DND-41 (cell line): ENCODE measurements around the gene MSMB.
"Not testable (repeated sequence)": the region's sequence is repeated elsewhere in the genome, so short reads cannot be mapped to it uniquely, and the experiment has no call there.

ENCODE experiments used
- ATAC-seq: fragments of 200-7000 bp; cut with Tn5 transposase; 3 replicates; pipeline ENCODE4 v1.9.1; 2021; ENCODE audit warnings: low read depth; ENCODE audit not compliant: insufficient read depth
- DNase-seq: peaks from one replicate; pipeline ENCODE4 v3.0.0-alpha.2; 2020
- H2AFZ ChIP-seq: 2 replicates; pipeline ENCODE4 v1.6.0; 2012; ENCODE audit warnings: low read depth, low read length
- H3K27ac ChIP-seq: 2 replicates; pipeline ENCODE4 v1.5.1; 2012; ENCODE audit warnings: low read length, inconsistent platforms
- H3K27me3 ChIP-seq: fragments of 200-600 bp; sonication (generic); 2 replicates; pipeline ENCODE4 v1.6.0; 2012; ENCODE audit warnings: low read length, mild to moderate bottlenecking, inconsistent platforms; ENCODE audit not compliant: insufficient read depth, poor library complexity
- H3K36me3 ChIP-seq: 2 replicates; pipeline ENCODE4 v1.5.1; 2012; ENCODE audit warnings: low read length, inconsistent platforms; ENCODE audit not compliant: insufficient read depth
- H3K4me1 ChIP-seq: 2 replicates; pipeline ENCODE4 v1.5.1; 2012; ENCODE audit warnings: mild to moderate bottlenecking, low read length; ENCODE audit not compliant: insufficient read depth
- H3K4me2 ChIP-seq: 2 replicates; pipeline ENCODE4 v1.6.0; 2012; ENCODE audit warnings: mild to moderate bottlenecking, moderate library complexity, low read length, inconsistent platforms; ENCODE audit not compliant: insufficient read depth
- H3K4me3 ChIP-seq, 2 experiments: fragments of 200-600 bp in 1 of 2; shearing (Covaris generic) in 1 of 2; 2 replicates each; pipeline ENCODE4 v1.5.1; 2012 to 2016; ENCODE audit warnings: inconsistent platforms in 2 of 2, low read length in 2 of 2, mild to moderate bottlenecking in 2 of 2, low read depth in 1 of 2, moderate library complexity in 1 of 2
- H3K79me2 ChIP-seq: 2 replicates; pipeline ENCODE4 v1.6.0; 2012; ENCODE audit warnings: low read length, inconsistent platforms; ENCODE audit not compliant: insufficient read depth
- H3K9ac ChIP-seq: 2 replicates; pipeline ENCODE4 v1.6.0; 2012; ENCODE audit warnings: low read depth, mild to moderate bottlenecking, inconsistent platforms, low read length, moderate library complexity
- H3K9me3 ChIP-seq: 2 replicates; pipeline ENCODE4 v1.5.1; 2012; ENCODE audit warnings: low read length, moderate library complexity, mild to moderate bottlenecking, inconsistent platforms; ENCODE audit not compliant: insufficient read depth, severe bottlenecking
- H4K20me1 ChIP-seq: 2 replicates; pipeline ENCODE4 v1.6.0; 2012; ENCODE audit warnings: low read length; ENCODE audit not compliant: insufficient read depth
- EZH2 ChIP-seq: IDR thresholded peaks from 3 replicates; pipeline ENCODE4 v1.6.1; 2012; ENCODE audit warnings: borderline replicate concordance, low read depth, mild to moderate bottlenecking, moderate library complexity, low read length, inconsistent platforms; ENCODE audit not compliant: severe bottlenecking
- TF ChIP-seq, protein P1 (sequence below): IDR thresholded peaks from 2 replicates; pipeline ENCODE4 v1.5.1; 2012; ENCODE audit warnings: borderline replicate concordance, low read length, moderate library complexity, mild to moderate bottlenecking; ENCODE audit not compliant: poor library complexity, severe bottlenecking; ENCODE audit errors: extremely low read depth

Gene MSMB

DNA sequence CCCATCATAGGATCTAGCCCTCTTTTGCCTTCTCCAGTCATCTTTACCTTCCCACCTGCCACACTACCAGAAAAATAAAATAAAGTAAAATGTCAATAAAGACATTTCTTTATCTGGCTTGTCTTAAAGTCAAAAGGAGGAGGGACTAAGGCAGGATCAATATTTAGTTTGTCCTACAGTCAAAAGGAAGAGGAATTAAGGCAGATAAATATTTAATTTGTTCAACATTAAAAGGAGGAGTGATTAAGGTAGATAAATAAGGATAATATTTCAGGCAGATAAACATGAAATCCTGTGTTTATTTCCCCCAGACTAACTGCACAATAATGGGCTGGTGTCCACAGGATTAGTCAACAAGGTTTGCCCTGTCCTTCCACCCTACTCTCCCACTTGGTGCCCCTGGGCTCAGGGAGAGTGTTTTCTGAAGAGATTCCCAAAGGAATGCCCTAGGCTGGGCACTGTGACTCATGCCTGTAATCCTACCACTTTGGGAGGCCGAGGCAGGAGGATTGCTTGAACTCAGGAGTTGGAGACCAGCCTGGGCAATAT is 18.3 kb upstream of the MSMB start:
- Histone ChIP-seq H3K4me3 (no peak overlapping the region), H3K9me3 (no peaks in the 10 kb centered on the region), H2AFZ (no peak overlapping the region), H3K27ac (no peak overlapping the region), H4K20me1 (no peaks in the 10 kb centered on the region), H3K27me3 (no peaks in the 10 kb centered on the region), H3K4me2 (no peak overlapping the region), H3K79me2 (no peaks in the 10 kb centered on the region), H3K4me1 (no peaks in the 10 kb centered on the region), H3K36me3 (no peaks in the 10 kb centered on the region), H3K9ac (no peak overlapping the region)
- no peak for DNase-seq
- TF ChIP-seq, protein P1, sequence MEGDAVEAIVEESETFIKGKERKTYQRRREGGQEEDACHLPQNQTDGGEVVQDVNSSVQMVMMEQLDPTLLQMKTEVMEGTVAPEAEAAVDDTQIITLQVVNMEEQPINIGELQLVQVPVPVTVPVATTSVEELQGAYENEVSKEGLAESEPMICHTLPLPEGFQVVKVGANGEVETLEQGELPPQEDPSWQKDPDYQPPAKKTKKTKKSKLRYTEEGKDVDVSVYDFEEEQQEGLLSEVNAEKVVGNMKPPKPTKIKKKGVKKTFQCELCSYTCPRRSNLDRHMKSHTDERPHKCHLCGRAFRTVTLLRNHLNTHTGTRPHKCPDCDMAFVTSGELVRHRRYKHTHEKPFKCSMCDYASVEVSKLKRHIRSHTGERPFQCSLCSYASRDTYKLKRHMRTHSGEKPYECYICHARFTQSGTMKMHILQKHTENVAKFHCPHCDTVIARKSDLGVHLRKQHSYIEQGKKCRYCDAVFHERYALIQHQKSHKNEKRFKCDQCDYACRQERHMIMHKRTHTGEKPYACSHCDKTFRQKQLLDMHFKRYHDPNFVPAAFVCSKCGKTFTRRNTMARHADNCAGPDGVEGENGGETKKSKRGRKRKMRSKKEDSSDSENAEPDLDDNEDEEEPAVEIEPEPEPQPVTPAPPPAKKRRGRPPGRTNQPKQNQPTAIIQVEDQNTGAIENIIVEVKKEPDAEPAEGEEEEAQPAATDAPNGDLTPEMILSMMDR, result no peak
- TF ChIP-seq EZH2, result no peak
- no peak for ATAC-seq

DNA sequence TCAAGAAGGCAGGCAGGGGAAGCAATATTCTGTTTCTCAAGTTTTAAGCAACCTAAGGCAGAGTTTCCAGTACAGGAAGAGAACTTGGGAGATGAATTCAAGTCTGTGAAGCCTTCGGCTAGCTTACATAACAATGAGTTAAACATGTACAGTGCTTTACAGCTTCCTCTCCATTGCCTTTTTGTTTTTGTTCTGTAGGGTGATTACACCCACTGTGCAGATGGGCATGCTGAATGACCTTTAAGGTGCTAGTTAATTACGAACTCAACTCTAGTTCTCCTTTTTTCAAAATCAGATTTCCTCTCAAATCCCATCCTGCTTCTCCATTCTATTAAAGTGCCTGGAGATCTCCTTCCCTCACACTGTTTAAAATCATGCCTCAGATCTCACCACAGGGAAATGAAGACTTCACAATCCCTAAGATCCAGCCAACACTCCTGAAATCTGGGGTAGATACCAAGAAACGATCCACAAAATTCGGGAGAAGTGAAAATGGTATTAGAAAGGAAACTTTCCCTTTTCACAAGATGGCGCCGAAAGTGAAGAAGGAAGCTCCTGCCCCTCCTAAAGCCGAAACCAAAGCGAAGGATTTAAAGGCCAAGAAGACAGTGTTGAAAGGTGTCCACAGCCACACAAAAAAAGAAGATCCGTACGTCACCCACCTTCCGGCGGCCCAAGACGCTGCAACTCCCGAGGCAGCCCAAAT is 16.8 kb upstream of the MSMB start:
- no peak for DNase-seq
- H3K36me3 ChIP-seq, result no peaks in the 10 kb centered on the region
- H2AFZ ChIP-seq, result no peak overlapping the region
- H3K4me1 ChIP-seq, result no peaks in the 10 kb centered on the region
- H3K9me3 ChIP-seq, result no peaks in the 10 kb centered on the region
- H4K20me1 ChIP-seq, result no peaks in the 10 kb centered on the region
- TF ChIP-seq, protein P1, result no peak
- no peak for TF ChIP-seq EZH2
- H3K4me3 ChIP-seq, result no peak overlapping the region
- no peaks in the 10 kb centered on the region for H3K27me3 ChIP-seq
- H3K4me2 ChIP-seq, result no peak overlapping the region
- ATAC-seq, result no peak
- no peak overlapping the region for H3K9ac ChIP-seq
- no peaks in the 10 kb centered on the region for H3K79me2 ChIP-seq
- no peak overlapping the region for H3K27ac ChIP-seq

DNA sequence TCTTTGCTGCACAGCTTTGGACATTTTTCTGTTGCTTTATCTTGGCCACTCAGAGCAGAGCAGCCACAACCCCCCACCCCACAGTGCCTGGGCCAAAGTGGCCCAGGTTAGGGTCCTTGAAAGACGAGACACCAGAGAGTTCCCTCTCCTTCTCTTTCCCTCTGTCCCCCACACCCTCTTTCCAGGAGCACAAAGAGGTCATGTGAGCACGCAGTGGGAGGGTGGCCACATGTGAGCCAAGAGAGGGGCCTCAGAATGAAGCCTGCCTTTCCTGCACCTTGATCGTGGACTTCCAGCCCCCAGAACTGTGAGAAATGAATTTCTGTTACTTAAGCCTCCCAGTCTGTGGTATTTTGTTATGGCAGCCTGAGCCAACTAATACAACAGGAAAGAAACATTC is 14.6 kb upstream of the MSMB start:
- TF ChIP-seq, protein P1, result no peak
- no peaks in the 10 kb centered on the region for H3K79me2 ChIP-seq
- no peak overlapping the region for H3K4me3 ChIP-seq
- DNase-seq, result no peak
- H3K27me3 ChIP-seq, result no peaks in the 10 kb centered on the region
- no peaks in the 10 kb centered on the region for H3K36me3 ChIP-seq
- no peak overlapping the region for H3K27ac ChIP-seq
- no peak overlapping the region for H3K9ac ChIP-seq
- no peaks in the 10 kb centered on the region for H3K9me3 ChIP-seq
- no peaks in the 10 kb centered on the region for H4K20me1 ChIP-seq
- H2AFZ ChIP-seq, result no peak overlapping the region
- no peaks in the 10 kb centered on the region for H3K4me1 ChIP-seq
- no peak for ATAC-seq
- no peak overlapping the region for H3K4me2 ChIP-seq

DNA sequence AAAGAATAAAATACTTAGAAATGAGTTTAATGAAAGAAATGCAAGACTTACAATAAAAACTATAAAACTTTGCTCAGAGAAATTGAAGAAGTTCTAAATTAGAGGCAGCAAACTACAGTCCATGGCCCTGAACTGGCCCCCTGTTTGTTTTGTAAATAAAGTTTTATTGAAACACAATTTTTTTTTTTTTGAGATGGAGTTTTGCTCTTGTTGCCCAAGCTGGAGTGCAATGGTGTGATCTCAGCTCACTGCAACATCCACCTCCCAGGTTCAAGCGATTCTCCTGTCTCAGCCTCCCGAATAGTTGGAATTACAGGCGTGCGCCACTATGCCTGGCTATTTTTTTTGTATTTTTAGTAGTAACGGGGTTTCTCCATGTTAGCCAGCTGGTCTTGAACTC is 11.9 kb upstream of the MSMB start:
- ATAC-seq, H3K4me3 ChIP-seq, H3K9ac ChIP-seq, H4K20me1 ChIP-seq, H3K36me3 ChIP-seq, DNase-seq, H3K9me3 ChIP-seq, H3K79me2 ChIP-seq, H2AFZ ChIP-seq, H3K4me2 ChIP-seq, H3K27ac ChIP-seq, H3K27me3 ChIP-seq: not testable (repeated sequence)
- H3K4me1 ChIP-seq, result peaks cover 11% of the 10 kb centered on the region
